Loucy (cell line): ENCODE data around the gene B3GAT1.

ENCODE experiments used
- H2AFZ ChIP-seq: fragments of 200-600 bp; sonication (generic); 2 replicates; pipeline ENCODE4 v1.6.0; 2016; ENCODE audit warnings: antibody characterized with exemption, mild to moderate bottlenecking, low read length, moderate library complexity
- H3F3A ChIP-seq: fragments of 200-600 bp; 2 replicates; pipeline ENCODE4 v1.6.0; 2016; ENCODE audit warnings: antibody characterized with exemption, low read depth, mild to moderate bottlenecking
- H3K27me3 ChIP-seq: fragments of 200-600 bp; sonication (generic); 2 replicates; pipeline ENCODE4 v1.6.1; 2014; ENCODE audit warnings: low read length, mild to moderate bottlenecking; ENCODE audit not compliant: insufficient read depth, poor library complexity, severe bottlenecking
- H3K36me3 ChIP-seq: fragments of 200-600 bp; sonication (generic); 2 replicates; pipeline ENCODE4 v1.6.1; 2016; ENCODE audit warnings: low read length; ENCODE audit not compliant: insufficient read depth
- H3K4me1 ChIP-seq: fragments of 200-600 bp; sonication (generic); 2 replicates; pipeline ENCODE4 v1.5.1; 2014; ENCODE audit warnings: low read length, mild to moderate bottlenecking; ENCODE audit not compliant: insufficient read depth, poor library complexity, severe bottlenecking
- H3K4me2 ChIP-seq: fragments of 200-600 bp; sonication (generic); 2 replicates; pipeline ENCODE4 v1.6.0; 2014; ENCODE audit warnings: antibody characterized with exemption, low read length, low read depth, mild to moderate bottlenecking; ENCODE audit not compliant: poor library complexity, severe bottlenecking
- H3K4me3 ChIP-seq: fragments of 200-600 bp; sonication (generic); 2 replicates; pipeline ENCODE4 v1.5.1; 2014; ENCODE audit warnings: low read length, mild to moderate bottlenecking, mixed read lengths; ENCODE audit not compliant: poor library complexity, severe bottlenecking
- H3K79me2 ChIP-seq: fragments of 200-600 bp; sonication (generic); 2 replicates; pipeline ENCODE4 v1.6.1; 2014; ENCODE audit warnings: low read length; ENCODE audit not compliant: insufficient read depth
- H3K9ac ChIP-seq: fragments of 200-600 bp; sonication (generic); 2 replicates; pipeline ENCODE4 v1.6.0; 2014; ENCODE audit warnings: mild to moderate bottlenecking, low read depth, low read length, moderate library complexity; ENCODE audit not compliant: poor library complexity, severe bottlenecking
- H3K9me2 ChIP-seq: fragments of 200-600 bp; sonication (generic); replicated peaks from 2 replicates; pipeline ENCODE4 v1.6.1; 2016; ENCODE audit warnings: low read depth, low read length, mixed read lengths
- H3K9me3 ChIP-seq: fragments of 200-600 bp; sonication (generic); 2 replicates; pipeline ENCODE4 v1.6.1; 2014; ENCODE audit warnings: mild to moderate bottlenecking, antibody characterized with exemption, low read length, low read depth; ENCODE audit not compliant: insufficient read depth
- H4K20me1 ChIP-seq: fragments of 200-600 bp; sonication (generic); 2 replicates; pipeline ENCODE4 v1.6.0; 2014; ENCODE audit warnings: antibody characterized with exemption, low read length, mild to moderate bottlenecking; ENCODE audit not compliant: insufficient read depth, poor library complexity, severe bottlenecking
- EZH2phosphoT487 ChIP-seq: fragments of 200-600 bp; IDR thresholded peaks from 2 replicates; pipeline ENCODE4 v1.6.1; 2018; ENCODE audit warnings: antibody characterized with exemption, mild to moderate bottlenecking, moderate library complexity, borderline replicate concordance
- TF ChIP-seq, protein P1 (sequence below): fragments of 200-600 bp; sonication (generic); conservative IDR thresholded peaks from 2 replicates; pipeline ENCODE4 v1.5.1; 2014; ENCODE audit warnings: mild to moderate bottlenecking, antibody characterized with exemption, low read length

B3GAT1 gene

DNA sequence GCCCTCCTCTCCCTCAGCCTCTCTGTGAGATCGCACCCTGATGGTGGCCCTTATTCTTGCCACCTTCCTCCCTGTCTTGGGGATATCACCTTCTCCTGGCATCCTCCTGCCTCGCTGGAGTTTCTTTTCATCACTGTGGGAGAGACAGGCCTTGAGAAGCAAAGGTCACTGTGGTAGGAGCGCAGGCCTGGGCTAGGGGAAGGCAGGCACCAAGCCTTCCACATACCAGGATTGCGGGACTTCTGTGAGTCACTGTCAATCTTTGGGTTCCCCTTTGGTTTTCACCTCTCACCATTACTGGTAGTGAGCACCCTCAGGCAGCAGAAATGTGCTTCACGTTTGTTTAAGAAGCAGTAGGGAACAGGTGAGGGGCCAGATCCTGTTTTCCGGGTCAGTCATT lies 31.2 kb upstream of the B3GAT1 start:
- H3K36me3 ChIP-seq = no peaks in the 10 kb centered on the region
- peaks cover 24% of the 10 kb centered on the region; the same call in 1 of the 2 replicates for H3K9me3 ChIP-seq
- H3K27me3 ChIP-seq = no peaks in the 10 kb centered on the region
- H3K9me2 ChIP-seq = no peaks in the 10 kb centered on the region
- no peak overlapping the region for H3K9ac ChIP-seq
- H2AFZ ChIP-seq = no peak overlapping the region
- no peaks in the 10 kb centered on the region for H3F3A ChIP-seq
- H3K4me2 ChIP-seq = no peak overlapping the region
- TF ChIP-seq EZH2phosphoT487 = no peak
- TF ChIP-seq, protein P1, sequence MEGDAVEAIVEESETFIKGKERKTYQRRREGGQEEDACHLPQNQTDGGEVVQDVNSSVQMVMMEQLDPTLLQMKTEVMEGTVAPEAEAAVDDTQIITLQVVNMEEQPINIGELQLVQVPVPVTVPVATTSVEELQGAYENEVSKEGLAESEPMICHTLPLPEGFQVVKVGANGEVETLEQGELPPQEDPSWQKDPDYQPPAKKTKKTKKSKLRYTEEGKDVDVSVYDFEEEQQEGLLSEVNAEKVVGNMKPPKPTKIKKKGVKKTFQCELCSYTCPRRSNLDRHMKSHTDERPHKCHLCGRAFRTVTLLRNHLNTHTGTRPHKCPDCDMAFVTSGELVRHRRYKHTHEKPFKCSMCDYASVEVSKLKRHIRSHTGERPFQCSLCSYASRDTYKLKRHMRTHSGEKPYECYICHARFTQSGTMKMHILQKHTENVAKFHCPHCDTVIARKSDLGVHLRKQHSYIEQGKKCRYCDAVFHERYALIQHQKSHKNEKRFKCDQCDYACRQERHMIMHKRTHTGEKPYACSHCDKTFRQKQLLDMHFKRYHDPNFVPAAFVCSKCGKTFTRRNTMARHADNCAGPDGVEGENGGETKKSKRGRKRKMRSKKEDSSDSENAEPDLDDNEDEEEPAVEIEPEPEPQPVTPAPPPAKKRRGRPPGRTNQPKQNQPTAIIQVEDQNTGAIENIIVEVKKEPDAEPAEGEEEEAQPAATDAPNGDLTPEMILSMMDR = no peak
- no peak overlapping the region for H3K4me3 ChIP-seq
- H3K4me1 ChIP-seq = no peaks in the 10 kb centered on the region
- H3K79me2 ChIP-seq = no peaks in the 10 kb centered on the region
- H4K20me1 ChIP-seq = no peaks in the 10 kb centered on the region

DNA sequence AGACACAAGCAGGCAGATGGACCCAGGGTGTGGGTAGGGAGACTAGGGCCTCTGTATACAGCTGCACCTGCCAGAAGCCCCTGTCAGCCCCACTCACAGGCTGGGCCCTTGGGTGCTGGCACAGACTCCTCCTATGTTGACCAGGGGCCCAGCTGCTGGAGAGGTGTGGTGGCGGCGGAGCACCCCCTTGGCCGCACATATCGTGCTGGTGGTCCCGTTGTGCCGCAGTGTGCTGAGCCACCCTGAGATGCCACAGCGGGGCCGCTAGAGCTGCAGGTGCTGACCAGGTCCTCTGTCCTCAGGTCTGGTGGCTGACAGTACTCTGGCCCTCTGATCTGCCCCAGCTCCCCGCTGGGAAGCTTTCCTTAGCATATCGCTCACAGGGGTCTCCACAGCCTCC lies 30.2 kb upstream of the B3GAT1 start:
- no peaks in the 10 kb centered on the region for H3F3A ChIP-seq
- no peaks in the 10 kb centered on the region for H3K36me3 ChIP-seq
- H3K9ac ChIP-seq = no peak overlapping the region
- no peaks in the 10 kb centered on the region for H3K9me2 ChIP-seq
- no peaks in the 10 kb centered on the region for H3K79me2 ChIP-seq
- H3K4me2 ChIP-seq = no peak overlapping the region
- no peak overlapping the region for H3K4me3 ChIP-seq
- no peaks in the 10 kb centered on the region for H4K20me1 ChIP-seq
- peaks cover 22% of the 10 kb centered on the region; the same call in 1 of the 2 replicates for H3K9me3 ChIP-seq
- TF ChIP-seq, protein P1 = no peak
- no peak for TF ChIP-seq EZH2phosphoT487
- no peaks in the 10 kb centered on the region for H3K4me1 ChIP-seq
- H2AFZ ChIP-seq = no peak overlapping the region
- H3K27me3 ChIP-seq = no peaks in the 10 kb centered on the region

DNA sequence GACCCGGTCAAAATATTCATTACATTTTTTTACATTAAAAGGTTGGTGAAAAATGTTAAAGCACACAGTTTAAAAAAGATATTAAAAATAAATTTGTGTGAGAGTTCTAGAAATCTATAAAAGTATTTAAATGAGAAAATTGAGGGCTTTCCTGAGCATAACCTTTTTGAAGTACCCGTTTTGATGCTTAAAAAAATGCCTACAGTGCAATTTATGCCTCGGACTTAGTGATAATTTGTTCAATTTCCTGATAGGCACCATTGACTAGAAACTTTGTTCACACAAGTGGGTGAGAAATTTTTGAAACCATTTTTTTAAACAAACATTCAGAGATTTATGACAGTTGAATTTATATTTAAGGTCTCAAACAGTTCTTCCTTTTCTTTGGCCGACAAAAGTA lies 29.7 kb upstream of the B3GAT1 start:
- H3K4me1 ChIP-seq = no peaks in the 10 kb centered on the region
- TF ChIP-seq, protein P1 = no peak
- TF ChIP-seq EZH2phosphoT487 = no peak

More for the DNA sequence above, 29.7 kb upstream of the B3GAT1 start:
- Histone ChIP-seq H3K79me2 (no peaks in the 10 kb centered on the region), H4K20me1 (no peaks in the 10 kb centered on the region), H3F3A (no peaks in the 10 kb centered on the region), H2AFZ (no peak overlapping the region), H3K27me3 (no peaks in the 10 kb centered on the region), H3K4me3 (no peak overlapping the region), H3K4me2 (no peak overlapping the region), H3K9me3 (peaks cover 26% of the 10 kb centered on the region; the same call in 1 of the 2 replicates), H3K9ac (no peak overlapping the region), H3K36me3 (no peaks in the 10 kb centered on the region), H3K9me2 (no peaks in the 10 kb centered on the region)
